GM12891 (cell line): ENCODE data around the gene PIK3R1.

ENCODE experiments used
- DNase-seq: peaks from one replicate; pipeline ENCODE4 v3.0.0; 2011; ENCODE audit warnings: low spot score; ENCODE audit not compliant: insufficient read length
- FAIRE-seq: peaks from 2 replicates; lab custom pipeline; 2011; peaks lifted over from hg19 to GRCh38; lab: Jason Lieb, UNC
- PAX5 ChIP-seq: IDR thresholded peaks from 2 replicates; pipeline ENCODE4 v1.6.1; 2011; ENCODE audit warnings: low read length, moderate library complexity, mild to moderate bottlenecking; ENCODE audit not compliant: insufficient read depth, severe bottlenecking
- POLR2A ChIP-seq: IDR thresholded peaks from 2 replicates; pipeline ENCODE4 v1.6.1; 2011; ENCODE audit warnings: low read depth, low read length, control low read depth
- POLR2AphosphoS5 ChIP-seq: IDR thresholded peaks from 2 replicates; pipeline ENCODE4 v1.6.1; 2011; ENCODE audit warnings: low read depth, low read length, control low read depth
- POU2F2 ChIP-seq: IDR thresholded peaks from 2 replicates; pipeline ENCODE4 v1.6.1; 2011; ENCODE audit warnings: low read depth, mild to moderate bottlenecking, control low read depth, low read length, moderate library complexity
- SPI1 ChIP-seq: IDR thresholded peaks from 2 replicates; pipeline ENCODE4 v1.6.1; 2011; ENCODE audit warnings: low read depth, low read length, control low read depth
- TAF1 ChIP-seq: IDR thresholded peaks from 2 replicates; pipeline ENCODE4 v1.6.1; 2011; ENCODE audit warnings: low read depth, low read length, control low read depth

PIK3R1 gene

DNA sequence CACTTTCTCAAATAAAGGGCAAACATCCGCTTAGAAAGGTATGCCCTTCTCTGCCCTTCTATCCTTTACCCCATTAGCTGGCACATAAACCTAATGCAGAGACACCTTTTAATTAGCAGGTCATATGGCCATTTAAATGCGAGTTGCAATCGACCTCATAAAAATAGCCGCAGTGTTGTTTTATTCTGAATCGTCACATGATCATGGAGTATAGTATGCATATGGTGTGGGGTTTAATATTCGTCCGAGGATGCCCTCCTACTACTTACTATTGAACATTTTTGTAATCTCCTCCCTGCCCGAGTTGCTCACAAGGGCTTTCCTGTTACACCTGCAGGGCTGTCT lies 72.0 kb downstream of the PIK3R1 start:
- DNase-seq (no peak), FAIRE-seq (no peak)
- TF ChIP-seq SPI1 (no peak), POU2F2 (no peak), PAX5 (no peak), POLR2AphosphoS5 (no peak), POLR2A (no peak), TAF1 (no peak)

DNA sequence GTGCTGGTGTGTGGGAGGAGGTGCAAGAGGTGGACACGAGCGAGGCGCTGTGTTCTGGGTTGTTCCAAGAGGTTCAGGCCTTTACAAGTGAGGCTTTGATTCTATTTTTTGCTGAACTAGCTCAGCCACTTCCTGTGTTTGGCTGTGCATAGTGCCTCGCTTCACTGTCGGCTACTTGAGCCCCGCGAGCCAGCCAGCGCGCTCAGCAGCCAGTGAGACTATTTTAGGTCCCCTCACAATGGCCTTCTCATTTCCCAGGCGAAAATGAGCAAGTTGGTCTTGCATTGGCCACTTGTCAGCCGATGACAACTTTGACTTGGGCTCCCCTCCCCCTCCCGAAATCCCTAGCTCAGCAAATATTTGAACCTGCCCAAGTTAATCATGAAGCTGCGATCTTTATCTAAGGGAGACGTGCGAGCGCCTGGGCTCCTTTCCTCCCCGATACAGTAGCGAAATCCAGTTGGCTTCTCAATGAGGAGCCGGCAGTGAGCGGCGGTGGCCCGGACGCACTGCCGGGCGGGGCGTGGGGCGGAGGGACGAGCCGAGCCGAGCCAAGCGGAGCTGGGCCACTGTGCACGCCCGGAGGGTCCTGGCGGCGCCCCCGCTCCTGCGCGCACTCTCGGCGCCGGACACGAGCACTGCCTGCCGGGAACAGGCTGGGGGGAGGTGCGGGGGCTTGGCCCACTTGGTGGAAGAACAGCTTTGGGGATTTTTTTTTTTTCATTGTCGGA lies 72.6 kb downstream of the PIK3R1 start:
- FAIRE-seq = peak; percentile 96
- peak; percentile 59; the same call in 1 of the 2 replicates for TF ChIP-seq POLR2A
- peak; percentile 46; the same call in 1 of the 2 replicates for TF ChIP-seq SPI1
- no peak; the same call in none of the 2 replicates for TF ChIP-seq TAF1
- no peak for TF ChIP-seq PAX5
- peak; percentile 49 for TF ChIP-seq POU2F2
- peak; percentile 71; the same call in 1 of the 2 replicates for TF ChIP-seq POLR2AphosphoS5
- peak; percentile 25 for DNase-seq

DNA sequence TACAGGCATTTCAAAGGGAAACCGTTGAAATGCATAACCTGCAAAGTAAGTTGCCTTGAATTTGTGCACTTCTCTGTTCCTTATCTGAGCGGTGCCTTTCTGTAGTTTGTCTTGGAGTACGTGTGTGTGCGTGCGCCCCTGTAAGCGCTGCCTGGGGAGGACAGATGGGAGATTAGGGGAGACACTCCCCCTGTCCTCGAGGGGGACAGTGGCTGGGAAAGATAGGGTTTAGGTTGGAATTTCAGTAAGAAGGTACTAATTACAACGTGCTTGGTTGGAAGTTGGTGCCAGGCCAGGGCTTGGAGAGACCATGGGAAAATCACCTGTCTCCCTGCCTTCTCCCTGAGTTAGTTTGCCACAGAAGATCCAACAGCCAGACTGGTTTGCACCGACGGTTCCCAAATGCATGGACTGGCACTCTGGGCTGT lies 73.2 kb downstream of the PIK3R1 start:
- DNase-seq = no peak

DNA sequence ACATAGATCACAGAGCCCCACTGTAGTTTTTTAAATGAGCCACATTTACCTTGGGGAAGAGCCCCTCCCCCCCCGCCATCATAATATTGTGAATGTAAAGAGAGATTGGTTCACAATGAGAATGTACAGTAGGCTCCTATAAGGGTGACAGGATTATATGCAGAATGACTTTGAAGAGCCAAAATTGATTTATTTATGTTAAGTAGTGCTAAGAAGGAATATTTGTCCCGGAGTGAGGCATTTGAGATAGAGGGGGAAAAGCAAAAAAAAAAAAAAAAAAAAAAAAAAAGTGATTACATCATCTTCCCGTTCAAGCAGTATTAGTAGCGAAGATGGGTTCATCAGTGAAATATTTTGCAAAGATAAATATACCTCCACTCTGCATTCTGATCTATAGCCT lies 73.9 kb downstream of the PIK3R1 start:
- FAIRE-seq (no peak), DNase-seq (no peak)

More for the DNA sequence above, 73.2 kb downstream of the PIK3R1 start:
- TF ChIP-seq POU2F2 (no peak), SPI1 (peak; percentile 32; the same call in 1 of the 2 replicates)
- no peak for FAIRE-seq

DNA sequence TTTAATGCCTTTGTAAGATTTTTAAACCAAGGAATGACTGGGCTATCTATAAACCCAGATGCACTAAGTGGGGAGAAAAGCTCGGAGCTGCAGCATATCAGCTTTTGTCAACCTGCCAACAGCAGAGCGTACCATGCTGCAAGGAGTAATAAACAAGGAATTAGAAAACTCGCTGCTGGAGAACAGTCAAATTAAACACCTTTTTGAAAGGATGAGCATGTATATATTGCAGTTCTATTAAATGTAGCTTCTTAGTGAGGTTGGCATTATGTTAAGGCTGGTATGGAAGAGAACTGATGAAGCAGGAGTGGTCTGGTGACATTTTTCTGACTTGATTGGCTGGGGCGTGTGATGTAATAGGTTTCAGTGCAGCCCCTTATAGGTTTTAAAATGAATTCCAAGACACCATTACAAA lies 74.7 kb downstream of the PIK3R1 start:
- DNase-seq (no peak), FAIRE-seq (peak; percentile 35)
- no peak for TF ChIP-seq POLR2AphosphoS5
- no peak for TF ChIP-seq SPI1
- no peak for TF ChIP-seq POLR2A
- TF ChIP-seq TAF1 = no peak
- TF ChIP-seq POU2F2 = no peak
- TF ChIP-seq PAX5 = no peak

More for the DNA sequence above, 73.9 kb downstream of the PIK3R1 start:
- TF ChIP-seq TAF1 = no peak
- no peak for TF ChIP-seq PAX5
- no peak for TF ChIP-seq POU2F2
- TF ChIP-seq POLR2AphosphoS5 = no peak
- TF ChIP-seq POLR2A = no peak
- no peak for TF ChIP-seq SPI1

DNA sequence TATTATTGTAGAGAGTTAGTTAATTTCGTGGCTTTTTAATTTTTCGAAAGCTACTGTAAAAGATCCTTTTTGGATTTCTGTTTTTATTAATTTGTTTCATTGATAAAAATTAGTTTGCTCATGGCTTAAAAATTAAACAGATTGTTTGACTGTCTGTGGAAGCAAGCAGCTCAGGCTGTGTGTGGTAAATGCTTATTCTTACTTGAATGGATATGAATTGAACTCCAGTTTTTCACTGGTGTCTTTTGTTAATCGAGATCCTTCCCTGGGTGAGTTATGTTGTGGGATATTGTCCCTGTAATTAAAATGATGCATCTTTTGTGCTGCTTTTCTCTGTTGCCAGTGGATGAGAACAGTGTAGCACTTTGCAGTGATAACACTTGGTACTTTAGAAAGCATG lies 75.3 kb downstream of the PIK3R1 start:
- TF ChIP-seq POU2F2 (no peak), SPI1 (no peak), TAF1 (no peak), POLR2A (no peak), POLR2AphosphoS5 (no peak), PAX5 (no peak)
- DNase-seq (no peak), FAIRE-seq (peak; percentile 13)

DNA sequence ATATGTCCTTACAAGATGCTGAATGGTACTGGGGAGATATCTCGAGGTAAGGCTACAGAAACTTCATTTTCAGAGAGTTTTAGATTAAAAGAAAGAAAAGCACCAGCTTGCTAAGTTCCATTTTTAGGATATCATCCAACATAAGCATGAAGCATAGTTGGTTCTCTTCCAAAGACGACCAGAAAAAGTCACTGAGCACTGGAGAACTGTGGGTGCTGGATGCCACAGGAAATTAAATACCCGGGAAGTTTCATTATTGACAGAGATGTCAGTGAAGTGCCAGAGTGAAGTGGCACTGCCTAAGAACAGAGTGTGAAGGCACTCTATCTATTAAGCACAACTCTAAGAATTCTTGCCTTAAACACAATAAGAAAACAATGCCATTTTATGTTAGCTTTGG lies 76.8 kb downstream of the PIK3R1 start:
- peak; percentile 51 for FAIRE-seq
- no peak for DNase-seq
- TF ChIP-seq SPI1 = no peak
- no peak for TF ChIP-seq POLR2A
- TF ChIP-seq POLR2AphosphoS5 = no peak
- TF ChIP-seq POU2F2 = no peak
- TF ChIP-seq TAF1 = no peak
- TF ChIP-seq PAX5 = no peak

DNA sequence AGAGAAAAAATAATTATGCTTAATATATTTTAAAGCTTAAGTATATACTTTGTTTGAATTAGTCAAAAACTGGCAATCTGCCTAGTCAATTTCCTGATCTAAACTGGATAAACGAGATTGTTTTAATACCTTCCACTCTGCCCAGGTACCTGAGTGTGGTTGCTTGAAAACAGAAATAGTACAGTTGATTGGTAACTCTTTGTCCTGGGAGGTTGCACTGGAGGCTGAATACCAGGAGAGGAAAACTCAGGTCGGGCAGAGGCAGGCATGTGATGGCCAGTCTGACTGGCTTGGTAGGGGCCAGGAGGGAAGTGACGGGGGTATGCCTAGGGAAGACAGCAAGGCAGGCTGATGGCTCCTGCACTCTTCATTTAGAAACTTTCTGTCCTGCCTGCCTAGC lies 80.2 kb downstream of the PIK3R1 start:
- DNase-seq (no peak), FAIRE-seq (no peak)
- no peak for TF ChIP-seq POLR2AphosphoS5
- no peak for TF ChIP-seq POU2F2
- TF ChIP-seq TAF1 = no peak
- TF ChIP-seq POLR2A = no peak
- no peak for TF ChIP-seq SPI1
- TF ChIP-seq PAX5 = no peak

DNA sequence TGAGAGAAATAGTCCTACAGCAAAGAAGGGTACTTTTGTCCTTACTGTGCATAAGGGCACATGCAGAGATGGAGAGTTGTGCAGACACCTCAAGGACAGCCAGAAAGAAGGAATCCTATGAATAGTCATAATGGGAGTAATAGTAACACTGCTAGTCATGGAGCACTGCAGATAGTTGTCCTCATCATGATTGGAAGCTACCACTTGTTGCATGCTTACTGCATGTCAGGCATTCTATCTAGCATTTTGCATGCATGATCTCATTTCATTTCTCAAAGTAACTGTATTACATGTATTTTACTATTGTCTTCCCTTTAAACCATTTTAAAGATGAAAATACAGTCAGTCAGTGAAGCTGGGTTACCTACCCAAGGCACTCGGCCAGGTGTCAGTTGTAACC lies 81.3 kb downstream of the PIK3R1 start:
- no peak for TF ChIP-seq SPI1
- TF ChIP-seq POLR2AphosphoS5 = no peak
- TF ChIP-seq POLR2A = no peak
- FAIRE-seq = no peak
- DNase-seq = no peak

DNA sequence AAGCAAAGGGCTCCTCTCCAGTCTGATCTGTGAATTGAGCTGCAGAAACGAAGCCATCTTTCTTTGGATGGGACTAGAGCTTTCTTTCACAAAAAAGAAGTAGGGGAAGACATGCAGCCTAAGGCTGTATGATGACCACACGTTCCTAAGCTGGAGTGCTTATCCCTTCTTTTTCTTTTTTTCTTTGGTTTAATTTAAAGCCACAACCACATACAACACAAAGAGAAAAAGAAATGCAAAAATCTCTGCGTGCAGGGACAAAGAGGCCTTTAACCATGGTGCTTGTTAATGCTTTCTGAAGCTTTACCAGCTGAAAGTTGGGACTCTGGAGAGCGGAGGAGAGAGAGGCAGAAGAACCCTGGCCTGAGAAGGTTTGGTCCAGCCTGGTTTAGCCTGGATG lies 82.1 kb downstream of the PIK3R1 start:
- FAIRE-seq (no peak), DNase-seq (no peak)
- no peak for TF ChIP-seq POU2F2
- TF ChIP-seq SPI1 = no peak
- no peak for TF ChIP-seq PAX5
- no peak for TF ChIP-seq TAF1
- TF ChIP-seq POLR2AphosphoS5 = no peak
- no peak for TF ChIP-seq POLR2A
